GM12873 (cell line): ENCODE measurements around the gene MFSD1.

Source experiments
- TF ChIP-seq, protein P1 (sequence below): IDR thresholded peaks from 2 replicates; pipeline ENCODE4 v1.5.1; 2012; ENCODE audit warnings: low read depth, mild to moderate bottlenecking, moderate library complexity, low read length, control low read depth; ENCODE audit not compliant: insufficient read depth; ENCODE audit errors: missing control alignments

MFSD1 gene, protein sequence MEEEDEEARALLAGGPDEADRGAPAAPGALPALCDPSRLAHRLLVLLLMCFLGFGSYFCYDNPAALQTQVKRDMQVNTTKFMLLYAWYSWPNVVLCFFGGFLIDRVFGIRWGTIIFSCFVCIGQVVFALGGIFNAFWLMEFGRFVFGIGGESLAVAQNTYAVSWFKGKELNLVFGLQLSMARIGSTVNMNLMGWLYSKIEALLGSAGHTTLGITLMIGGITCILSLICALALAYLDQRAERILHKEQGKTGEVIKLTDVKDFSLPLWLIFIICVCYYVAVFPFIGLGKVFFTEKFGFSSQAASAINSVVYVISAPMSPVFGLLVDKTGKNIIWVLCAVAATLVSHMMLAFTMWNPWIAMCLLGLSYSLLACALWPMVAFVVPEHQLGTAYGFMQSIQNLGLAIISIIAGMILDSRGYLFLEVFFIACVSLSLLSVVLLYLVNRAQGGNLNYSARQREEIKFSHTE

DNA sequence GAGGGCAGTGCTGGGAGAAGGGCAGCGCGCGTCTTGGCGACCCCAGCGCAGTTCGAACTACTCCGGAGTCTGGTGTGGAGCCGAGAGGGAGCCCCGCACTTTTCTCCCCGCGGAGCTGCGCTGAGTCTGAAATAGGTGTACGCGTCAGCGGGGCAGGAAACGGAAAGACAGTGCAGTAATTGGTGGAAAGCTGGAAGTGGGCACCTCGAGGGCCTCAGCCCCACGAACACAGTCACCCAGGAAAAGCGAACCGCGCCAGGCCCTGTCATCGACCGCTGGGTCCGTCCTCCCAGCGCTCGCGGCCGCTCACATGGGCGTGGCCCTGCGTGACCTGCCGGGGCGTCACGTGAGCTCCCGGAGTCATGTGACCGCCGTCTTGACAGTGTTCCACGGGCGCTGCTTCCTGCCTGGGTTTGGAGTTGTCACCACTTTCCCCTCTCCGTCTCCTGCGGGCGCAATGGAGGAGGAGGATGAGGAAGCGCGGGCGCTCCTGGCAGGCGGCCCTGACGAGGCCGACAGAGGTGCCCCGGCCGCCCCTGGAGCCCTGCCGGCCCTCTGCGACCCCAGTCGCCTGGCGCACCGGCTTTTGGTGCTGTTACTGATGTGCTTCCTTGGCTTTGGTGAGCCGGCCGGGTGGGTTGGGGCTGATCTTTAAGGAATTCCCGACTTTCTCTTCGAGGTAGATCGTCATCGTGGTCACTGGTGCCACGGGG is at the start of gene MFSD1:
Gene MFSD1 (plus strand): TSS at position 359 of the 713 bp plus-strand sequence. CDS start 99 bp downstream, at position 458.
- TF ChIP-seq, protein P1, sequence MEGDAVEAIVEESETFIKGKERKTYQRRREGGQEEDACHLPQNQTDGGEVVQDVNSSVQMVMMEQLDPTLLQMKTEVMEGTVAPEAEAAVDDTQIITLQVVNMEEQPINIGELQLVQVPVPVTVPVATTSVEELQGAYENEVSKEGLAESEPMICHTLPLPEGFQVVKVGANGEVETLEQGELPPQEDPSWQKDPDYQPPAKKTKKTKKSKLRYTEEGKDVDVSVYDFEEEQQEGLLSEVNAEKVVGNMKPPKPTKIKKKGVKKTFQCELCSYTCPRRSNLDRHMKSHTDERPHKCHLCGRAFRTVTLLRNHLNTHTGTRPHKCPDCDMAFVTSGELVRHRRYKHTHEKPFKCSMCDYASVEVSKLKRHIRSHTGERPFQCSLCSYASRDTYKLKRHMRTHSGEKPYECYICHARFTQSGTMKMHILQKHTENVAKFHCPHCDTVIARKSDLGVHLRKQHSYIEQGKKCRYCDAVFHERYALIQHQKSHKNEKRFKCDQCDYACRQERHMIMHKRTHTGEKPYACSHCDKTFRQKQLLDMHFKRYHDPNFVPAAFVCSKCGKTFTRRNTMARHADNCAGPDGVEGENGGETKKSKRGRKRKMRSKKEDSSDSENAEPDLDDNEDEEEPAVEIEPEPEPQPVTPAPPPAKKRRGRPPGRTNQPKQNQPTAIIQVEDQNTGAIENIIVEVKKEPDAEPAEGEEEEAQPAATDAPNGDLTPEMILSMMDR: no peak

DNA sequence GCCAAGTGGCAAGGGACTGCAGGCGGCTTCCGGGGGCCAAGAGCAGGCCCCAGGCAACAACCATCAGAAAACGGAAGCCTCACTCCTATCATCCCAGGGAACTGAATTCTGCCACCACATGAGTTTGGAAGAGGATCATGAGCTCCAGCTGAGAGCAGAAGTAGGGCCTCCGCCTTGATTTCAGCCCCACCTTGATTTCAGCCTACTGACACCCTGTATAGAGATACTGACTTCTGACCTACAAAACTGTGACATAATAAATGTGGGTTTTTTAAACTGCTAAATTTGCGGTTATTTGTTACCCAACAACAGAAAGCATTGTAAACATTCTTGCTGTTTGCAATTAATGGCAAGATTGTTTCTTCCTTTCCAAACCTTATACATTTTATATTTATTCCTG is 48.0 kb upstream of the MFSD1 start:
- TF ChIP-seq, protein P1: no peak

DNA sequence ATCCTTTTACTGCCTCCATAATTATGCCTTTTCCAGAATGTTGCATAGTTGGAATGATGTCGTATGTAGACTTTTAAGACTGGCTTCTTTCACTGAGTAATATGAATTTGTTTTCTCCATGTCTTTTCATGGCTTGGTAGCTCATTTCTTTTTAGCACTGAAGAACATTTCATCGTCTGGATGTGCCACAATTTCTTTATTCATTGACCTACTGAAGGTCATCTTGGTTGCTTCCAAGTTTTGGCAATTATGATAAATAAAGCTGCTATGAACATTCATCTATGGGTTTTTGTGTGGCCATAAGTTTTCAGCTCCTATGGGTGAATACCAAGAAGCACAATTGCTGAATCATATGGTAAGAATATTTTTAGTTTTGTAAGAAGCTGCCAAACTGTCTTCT is 46.4 kb upstream of the MFSD1 start:
- TF ChIP-seq, protein P1: no peak

DNA sequence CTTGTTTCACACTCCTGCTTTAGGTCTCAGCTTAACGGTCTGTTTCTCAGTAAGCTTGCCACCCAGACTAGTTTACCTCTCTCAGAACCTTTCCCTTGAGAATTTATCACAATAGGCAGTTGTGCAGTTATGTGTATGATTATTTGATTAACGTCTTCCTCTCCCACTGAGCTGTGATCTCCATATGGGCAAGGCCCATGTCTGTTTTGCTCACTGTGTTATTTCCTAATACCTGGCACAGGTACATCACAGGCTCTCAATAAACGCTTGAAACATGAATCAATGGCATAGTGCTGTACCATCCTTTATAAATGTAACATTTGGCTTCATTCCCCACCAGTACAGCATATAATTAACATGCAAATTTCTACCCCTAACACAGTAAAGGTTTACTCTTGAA is 40.5 kb upstream of the MFSD1 start:
- TF ChIP-seq, protein P1: no peak

DNA sequence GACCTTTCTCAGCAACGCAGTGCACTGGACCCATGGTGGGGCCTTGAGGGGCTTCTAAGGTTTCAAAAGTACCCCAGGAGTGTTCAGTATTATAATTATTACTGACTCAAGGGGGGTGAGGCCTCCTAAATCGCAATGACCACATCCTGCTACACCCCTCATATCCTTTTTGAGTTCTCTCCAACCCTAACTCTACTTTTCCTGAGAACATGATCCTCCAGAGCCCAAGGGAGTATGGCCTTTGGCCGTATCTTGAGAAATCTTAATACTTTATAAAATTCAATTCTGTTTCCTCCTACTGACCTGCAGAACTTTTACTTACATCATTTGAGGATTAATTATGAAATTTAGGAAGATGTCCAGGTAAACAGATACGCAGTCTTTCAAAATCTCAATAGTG is 39.2 kb upstream of the MFSD1 start:
- TF ChIP-seq, protein P1: no peak

DNA sequence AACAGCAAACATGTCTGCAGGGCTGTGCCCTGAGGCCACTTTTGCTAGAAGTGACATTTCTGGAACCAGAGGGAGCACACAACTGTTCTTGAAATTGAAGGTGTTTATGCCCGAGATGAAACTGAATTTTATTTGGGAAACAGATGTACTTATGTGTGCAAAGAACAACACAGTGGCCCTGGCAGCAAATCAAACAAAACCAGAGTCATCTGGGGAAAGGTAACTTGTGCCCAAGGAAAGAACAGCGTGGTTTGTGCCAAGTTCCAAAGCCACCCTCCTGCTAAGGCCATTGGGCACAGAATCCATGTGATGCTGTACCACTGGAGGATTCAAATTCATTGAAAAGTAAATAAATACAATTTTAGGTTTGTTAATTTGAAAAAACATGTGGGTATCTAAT is 38.4 kb upstream of the MFSD1 start:
- TF ChIP-seq, protein P1: no peak

DNA sequence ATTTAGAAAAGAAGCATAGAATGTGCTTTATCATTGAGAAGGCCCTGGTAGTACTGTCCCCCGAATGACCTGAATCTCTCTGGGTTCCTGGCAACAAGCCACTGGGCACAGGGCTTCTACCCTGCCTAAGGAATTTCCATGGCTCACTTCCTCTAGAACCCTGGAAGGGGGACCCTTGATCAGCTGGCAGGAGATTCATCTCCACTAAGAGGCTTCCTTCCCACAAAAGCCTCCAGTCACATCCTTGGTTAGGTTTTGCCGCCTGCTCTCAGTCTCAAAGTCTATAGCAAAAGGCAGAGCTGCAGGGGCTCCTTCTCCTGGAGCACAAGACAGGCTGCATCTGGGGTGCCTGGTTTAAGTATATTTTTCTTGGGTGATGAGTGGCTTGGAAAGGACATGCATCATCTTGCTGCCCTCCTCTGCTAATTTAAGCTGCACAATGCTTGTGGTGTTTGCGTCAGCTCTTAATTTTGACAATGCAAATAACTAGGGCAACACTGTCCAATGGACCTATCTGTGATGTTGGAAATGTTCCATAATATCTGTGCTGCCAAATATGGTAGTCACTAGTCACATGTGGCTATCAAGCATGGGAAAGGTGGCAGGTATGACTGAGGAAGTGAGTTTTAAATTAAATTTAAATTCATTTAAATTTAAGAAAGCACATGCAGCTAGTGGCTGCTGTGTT is 36.2 kb upstream of the MFSD1 start:
- TF ChIP-seq, protein P1: no peak
